Lung microvascular endothelial cell (primary cell): ENCODE data around the gene FAM9B. TPM values are rescaled to one million over a fixed set of nuclear protein-coding genes. Genes with fewer than 3 reads are reported as not detected.

Experiments
- DNase-seq, 2 donors: peaks; one replicate each; pipeline versions ENCODE4 v3.0.0 to v3.0.0-alpha.2; 2010; ENCODE audit warnings: low read depth in 2 of 2
- total RNA-seq: library from RNA; depleted of rRNA; stranded (reverse); fragments of >200 nt; gene quantifications from 2 replicates; pipeline ENCODE4 v1.2.1, GENCODE V29; 2014

FAM9B gene
- total RNA-seq, 1 donor from 2014 or later: not detected

DNA sequence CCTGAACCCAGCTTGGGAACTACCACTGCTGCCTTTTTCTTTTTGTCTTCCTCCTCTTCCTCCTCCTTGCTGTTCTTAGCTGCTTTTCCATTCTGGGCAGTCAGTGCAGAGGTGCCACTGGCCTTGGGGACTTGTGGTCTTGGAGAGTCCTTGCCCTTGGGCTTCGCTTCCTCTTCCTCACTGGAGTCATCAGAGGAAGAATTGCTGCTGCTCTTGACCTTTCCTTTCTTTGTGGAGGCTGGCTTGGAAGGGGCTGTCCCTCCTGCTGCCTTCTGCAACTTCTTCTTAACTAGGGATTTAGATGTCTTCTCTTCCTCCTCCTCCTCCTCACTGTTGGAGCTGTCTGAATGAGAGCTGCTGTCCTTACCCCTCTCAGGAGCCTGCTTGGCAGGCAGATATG lies 53.2 kb downstream of the FAM9B start:
- DNase-seq: no peak

Other genes starting within 250 kb of the FAM9B start
- gene FAM9A, start 232.7 kb downstream of the FAM9B start, total RNA-seq: not detected in 2 replicates